Measurements from ENCODE around the gene BIRC5. TPM values are rescaled to one million over a fixed set of nuclear protein-coding genes. Genes with fewer than 3 reads are reported as not detected.

The BIRC5 gene
- total RNA-seq, 1 experiment from 2014 or later, result 140 TPM

DNA sequence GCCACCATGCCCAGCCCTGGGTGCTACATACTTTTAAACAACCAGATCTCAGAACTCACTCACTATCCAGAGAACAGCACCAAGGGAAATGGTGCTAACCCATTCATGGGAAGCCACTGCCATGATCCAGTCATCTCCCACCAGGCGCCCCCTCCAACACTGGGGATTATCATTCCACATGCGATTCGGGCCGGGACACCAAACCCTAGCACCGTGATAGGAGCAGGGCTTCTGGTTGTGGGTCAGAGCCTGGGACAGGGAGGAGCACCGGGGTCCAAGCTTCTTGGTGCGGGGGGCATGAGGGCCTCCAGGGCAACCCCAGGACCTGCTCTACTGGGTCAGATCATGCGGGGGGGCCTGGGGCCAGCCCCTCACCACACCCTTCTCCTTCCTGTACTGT lies 21.8 kb downstream of the BIRC5 start:
- H3K4me1 ChIP-seq (ENCODE audit: control insufficient read depth in 1 of 2, insufficient read depth in 2 of 2, low read length in 2 of 2), result no peaks in the 10 kb centered on the region
- no peak overlapping the region for H3K9ac ChIP-seq (ENCODE audit: low read length)
- no peaks in the 10 kb centered on the region for H3K36me3 ChIP-seq (ENCODE audit: control insufficient read depth in 1 of 2, insufficient read depth in 2 of 2, low read length in 2 of 2)
- no peaks in the 10 kb centered on the region for H3K79me2 ChIP-seq (ENCODE audit: insufficient read depth, low read length)
- POLR2A ChIA-PET, result no interaction called here
- H3K9me3 ChIP-seq (ENCODE audit: control insufficient read depth in 1 of 2, insufficient read depth in 1 of 2, low read depth in 1 of 2, low read length in 2 of 2), result no peaks in the 10 kb centered on the region
- ATAC-seq (no peak), DNase-seq (ENCODE audit: low read depth, low spot score) (no peak)
- H3K9me2 ChIP-seq (ENCODE audit: insufficient read depth), result no peaks in the 10 kb centered on the region
- TF ChIP-seq SIN3A (IDR thresholded peaks at IDR 0.05; ENCODE audit: low read depth) (no peak), RAD21 (IDR thresholded peaks at IDR 0.05; ENCODE audit: low read depth) (no peak), MAX (IDR thresholded peaks at IDR 0.05) (no peak), SRF (IDR thresholded peaks at IDR 0.05; ENCODE audit: low read depth) (no peak), TCF7L2 (IDR thresholded peaks at IDR 0.05; ENCODE audit: borderline replicate concordance, extremely low read depth, insufficient read depth, insufficient read length) (no peak)
- intact Hi-C loops (cut with micrococcal nuclease), result no loop called here
- H3K27ac ChIP-seq (ENCODE audit: low read depth, low read length), result no peak overlapping the region
- no peaks in the 10 kb centered on the region for H3K27me3 ChIP-seq (ENCODE audit: insufficient read depth, low read length)
- RAD21 ChIA-PET (ENCODE audit: low non-redundant PET in 1 of 2, low total read pairs in 2 of 2, uncharacterized antibody in 2 of 2, unreplicated experiment in 2 of 2), result no interaction called here
- H4K20me1 ChIP-seq (ENCODE audit: insufficient read depth), result no peaks in the 10 kb centered on the region
- no TSS peak for BruUV-seq (replicated peaks)
- H3K4me2 ChIP-seq (ENCODE audit: low read length), result no peak overlapping the region
- CTCF ChIA-PET, result interaction anchor here (0.5 kb wide), 1 partner anchor 94 kb away, joined by 4 read pairs; no protein-coding TSS in a partner anchor
- H2AFZ ChIP-seq (ENCODE audit: low read depth, low read length, poor library complexity, severe bottlenecking), result no peak overlapping the region
- no peak overlapping the region for H3K4me3 ChIP-seq (replicated peaks in 1 of 2; ENCODE audit: low read depth in 1 of 2, low read length in 2 of 2)

DNA sequence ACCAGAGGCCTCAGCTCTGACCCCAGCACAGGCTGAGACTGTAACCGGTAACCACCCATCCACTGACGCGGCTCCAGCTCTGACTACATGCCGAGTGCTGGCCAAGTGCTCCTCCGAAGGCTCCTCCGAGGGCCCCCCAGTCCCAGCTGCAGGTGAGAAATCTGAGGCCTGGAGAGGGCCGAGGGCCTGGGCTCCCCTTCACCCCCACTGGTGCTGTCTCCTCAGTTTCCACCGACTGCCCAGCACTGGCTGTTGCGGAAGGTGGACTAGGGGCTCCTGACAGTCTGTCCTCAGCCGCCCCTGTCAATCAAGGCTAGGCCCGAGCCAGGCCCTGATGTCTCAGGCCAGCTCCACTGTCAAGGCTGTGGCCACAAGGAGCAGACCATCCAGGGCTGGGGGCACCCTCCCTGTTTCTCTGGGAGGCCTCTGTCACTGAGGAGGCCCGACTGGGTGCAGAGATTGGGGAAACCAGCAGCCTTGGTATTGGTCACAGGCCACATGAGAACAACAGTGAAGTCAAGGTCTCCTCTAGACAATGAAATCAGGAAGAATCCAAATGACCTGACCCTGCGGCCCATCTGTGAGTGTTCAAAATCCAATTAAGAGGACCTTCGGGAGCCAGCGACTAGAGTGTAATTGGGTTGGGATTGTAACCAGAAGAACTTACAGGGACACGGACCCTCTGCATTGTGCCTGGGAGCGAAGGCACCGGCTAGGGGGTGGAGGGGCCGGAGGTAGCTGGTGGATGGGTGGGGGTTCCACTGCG lies 22.5 kb downstream of the BIRC5 start:
- H3K4me3 ChIP-seq (replicated peaks in 1 of 2; ENCODE audit: low read depth in 1 of 2, low read length in 2 of 2), result no peak overlapping the region
- H3K4me2 ChIP-seq (ENCODE audit: low read length), result no peak overlapping the region
- H3K4me1 ChIP-seq (ENCODE audit: control insufficient read depth in 1 of 2, insufficient read depth in 2 of 2, low read length in 2 of 2), result peaks cover 0 to 4% of the 10 kb centered on the region in 2 experiments; a peak in 1 of 4 replicates
- no peak overlapping the region for H3K27ac ChIP-seq (ENCODE audit: low read depth, low read length)
- intact Hi-C loops (cut with micrococcal nuclease), result no loop called here
- CTCF ChIA-PET, result interaction anchor here (0.5 to 2.0 kb wide), 2 partner anchors 14 to 94 kb away, joined by 4 to 11 read pairs; no protein-coding TSS in a partner anchor
- H3K27me3 ChIP-seq (ENCODE audit: insufficient read depth, low read length), result no peaks in the 10 kb centered on the region
- POLR2A ChIA-PET, result no interaction called here
- no peaks in the 10 kb centered on the region for H3K79me2 ChIP-seq (ENCODE audit: insufficient read depth, low read length)
- RAD21 ChIA-PET (ENCODE audit: low non-redundant PET in 1 of 2, low total read pairs in 2 of 2, uncharacterized antibody in 2 of 2, unreplicated experiment in 2 of 2), result no interaction called here
- BruUV-seq (replicated peaks), result no TSS peak
- no peaks in the 10 kb centered on the region for H3K9me2 ChIP-seq (ENCODE audit: insufficient read depth)
- DNase-seq (ENCODE audit: low read depth, low spot score), result no peak
- no peak for ATAC-seq
- H2AFZ ChIP-seq (ENCODE audit: low read depth, low read length, poor library complexity, severe bottlenecking), result no peak overlapping the region
- H3K9ac ChIP-seq (ENCODE audit: low read length), result no peak overlapping the region
- H3K9me3 ChIP-seq (ENCODE audit: control insufficient read depth in 1 of 2, insufficient read depth in 1 of 2, low read depth in 1 of 2, low read length in 2 of 2), result no peaks in the 10 kb centered on the region
- H4K20me1 ChIP-seq (ENCODE audit: insufficient read depth), result no peaks in the 10 kb centered on the region
- H3K36me3 ChIP-seq (ENCODE audit: control insufficient read depth in 1 of 2, insufficient read depth in 2 of 2, low read length in 2 of 2), result no peaks in the 10 kb centered on the region
- TF ChIP-seq ATF3 (IDR thresholded peaks at IDR 0.05) (no peak), YY1 (IDR thresholded peaks at IDR 0.05; ENCODE audit: extremely low read depth, insufficient replicate concordance, low read depth, low read length) (no peak), RAD21 (IDR thresholded peaks at IDR 0.05; ENCODE audit: low read depth) (no peak), CTCF (IDR thresholded peaks at IDR 0.05 in 2 of 3, conservative IDR thresholded peaks at IDR 0.05 in 1 of 3; ENCODE audit: borderline replicate concordance in 1 of 3, insufficient read depth in 1 of 3, low read depth in 2 of 3, low read length in 2 of 3) (no peak), POLR2AphosphoS5 (IDR thresholded peaks at IDR 0.05; ENCODE audit: low read depth, low read length) (no peak), ELF1 (IDR thresholded peaks at IDR 0.05; ENCODE audit: borderline replicate concordance, low read depth) (no peak), FOSL1 (IDR thresholded peaks at IDR 0.05; ENCODE audit: low read depth) (no peak), CBX3 (IDR thresholded peaks at IDR 0.05; ENCODE audit: low read depth) (no peak), POLR2A (IDR thresholded peaks at IDR 0.05; ENCODE audit: borderline replicate concordance, extremely low read depth, insufficient read depth, insufficient read length) (no peak)
- TF ChIP-seq, protein P1, sequence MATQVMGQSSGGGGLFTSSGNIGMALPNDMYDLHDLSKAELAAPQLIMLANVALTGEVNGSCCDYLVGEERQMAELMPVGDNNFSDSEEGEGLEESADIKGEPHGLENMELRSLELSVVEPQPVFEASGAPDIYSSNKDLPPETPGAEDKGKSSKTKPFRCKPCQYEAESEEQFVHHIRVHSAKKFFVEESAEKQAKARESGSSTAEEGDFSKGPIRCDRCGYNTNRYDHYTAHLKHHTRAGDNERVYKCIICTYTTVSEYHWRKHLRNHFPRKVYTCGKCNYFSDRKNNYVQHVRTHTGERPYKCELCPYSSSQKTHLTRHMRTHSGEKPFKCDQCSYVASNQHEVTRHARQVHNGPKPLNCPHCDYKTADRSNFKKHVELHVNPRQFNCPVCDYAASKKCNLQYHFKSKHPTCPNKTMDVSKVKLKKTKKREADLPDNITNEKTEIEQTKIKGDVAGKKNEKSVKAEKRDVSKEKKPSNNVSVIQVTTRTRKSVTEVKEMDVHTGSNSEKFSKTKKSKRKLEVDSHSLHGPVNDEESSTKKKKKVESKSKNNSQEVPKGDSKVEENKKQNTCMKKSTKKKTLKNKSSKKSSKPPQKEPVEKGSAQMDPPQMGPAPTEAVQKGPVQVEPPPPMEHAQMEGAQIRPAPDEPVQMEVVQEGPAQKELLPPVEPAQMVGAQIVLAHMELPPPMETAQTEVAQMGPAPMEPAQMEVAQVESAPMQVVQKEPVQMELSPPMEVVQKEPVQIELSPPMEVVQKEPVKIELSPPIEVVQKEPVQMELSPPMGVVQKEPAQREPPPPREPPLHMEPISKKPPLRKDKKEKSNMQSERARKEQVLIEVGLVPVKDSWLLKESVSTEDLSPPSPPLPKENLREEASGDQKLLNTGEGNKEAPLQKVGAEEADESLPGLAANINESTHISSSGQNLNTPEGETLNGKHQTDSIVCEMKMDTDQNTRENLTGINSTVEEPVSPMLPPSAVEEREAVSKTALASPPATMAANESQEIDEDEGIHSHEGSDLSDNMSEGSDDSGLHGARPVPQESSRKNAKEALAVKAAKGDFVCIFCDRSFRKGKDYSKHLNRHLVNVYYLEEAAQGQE (IDR thresholded peaks at IDR 0.05; ENCODE audit: low read depth), result no peak

Data from HCT116 (cell line).